HepG2 (cell line): ENCODE data around the gene ABAT. TPM values are rescaled to one million over a fixed set of nuclear protein-coding genes. Genes with fewer than 3 reads are reported as not detected.

Source experiments
- ARID5B ChIP-seq: IDR thresholded peaks from 2 replicates; pipeline ENCODE4 v1.4.0; 2020; ENCODE audit warnings: mild to moderate bottlenecking, missing genetic modification reagents
- EP300 ChIP-seq, 3 experiments: sonication (generic) in 1 of 3; formaldehyde crosslinking in 1 of 3; IDR thresholded peaks; 2 replicates each; pipeline versions ENCODE4 v1.5.1 to v1.6.1; 2011 to 2020; ENCODE audit warnings: low read depth in 2 of 3, low read length in 2 of 3, borderline replicate concordance in 1 of 3, improper control_type of control experiment in 1 of 3, mild to moderate bottlenecking in 1 of 3, missing genetic modification reagents in 1 of 3, moderate library complexity in 1 of 3
- FOXP1 ChIP-seq, 2 experiments: fragments of 450-650 bp in 1 of 2; IDR thresholded peaks; 2 replicates each; pipeline ENCODE4 v1.6.1; 2017 to 2018; ENCODE audit warnings: antibody characterized with exemption in 1 of 2
- GABPA ChIP-seq, 2 experiments: IDR thresholded peaks; 2 replicates each; pipeline ENCODE4 v1.6.1; 2011 to 2016; ENCODE audit warnings: low read depth in 2 of 2, low read length in 1 of 2, missing biosample characterization in 1 of 2, missing genetic modification characterization in 1 of 2
- HBP1 ChIP-seq: IDR thresholded peaks from 2 replicates; pipeline ENCODE4 v1.6.1; 2016; ENCODE audit warnings: low read depth, control low read depth
- HDAC2 ChIP-seq: sonication (generic); formaldehyde crosslinking; IDR thresholded peaks from 2 replicates; pipeline ENCODE4 v1.4.0; 2020; ENCODE audit warnings: missing genetic modification reagents
- HHEX ChIP-seq: IDR thresholded peaks from 2 replicates; pipeline ENCODE4 v1.6.1; 2016; ENCODE audit warnings: control low read depth
- HNF4A ChIP-seq: sonication (generic); formaldehyde crosslinking; IDR thresholded peaks from 2 replicates; pipeline ENCODE4 v1.4.0; 2020; ENCODE audit warnings: missing genetic modification reagents
- IRF2 ChIP-seq: IDR thresholded peaks from 2 replicates; pipeline ENCODE4 v1.6.1; 2018; ENCODE audit warnings: missing genetic modification reagents, missing compliant biosample characterization
- MTF1 ChIP-seq: sonication (generic); formaldehyde crosslinking; IDR thresholded peaks from 2 replicates; pipeline ENCODE4 v1.5.0; 2020; ENCODE audit warnings: missing genetic modification reagents
- PRDM10 ChIP-seq: sonication (generic); formaldehyde crosslinking; IDR thresholded peaks from 2 replicates; pipeline ENCODE4 v1.4.0; 2020; ENCODE audit warnings: low read depth, missing genetic modification reagents
- RARA ChIP-seq: IDR thresholded peaks from 2 replicates; pipeline ENCODE4 v1.6.1; 2016; ENCODE audit warnings: missing genetic modification reagents, missing compliant biosample characterization
- RCOR2 ChIP-seq: IDR thresholded peaks from 2 replicates; pipeline ENCODE4 v1.6.1; 2016; ENCODE audit warnings: missing biosample characterization, missing genetic modification reagents
- SAP130 ChIP-seq: IDR thresholded peaks from 2 replicates; pipeline ENCODE4 v1.6.1; 2016; ENCODE audit warnings: low read depth
- SOX13 ChIP-seq, 3 experiments: fragments of 450-650 bp in 1 of 3; sonication (generic) in 1 of 3; formaldehyde crosslinking in 1 of 3; IDR thresholded peaks in 2 of 3; conservative IDR thresholded peaks in 1 of 3; 2 replicates each; pipeline versions ENCODE4 v1.5.0 to v1.6.1; 2016 to 2020; ENCODE audit warnings: antibody characterized with exemption in 1 of 3, mild to moderate bottlenecking in 1 of 3, missing compliant biosample characterization in 1 of 3, missing genetic modification reagents in 1 of 3, moderate library complexity in 1 of 3
- SOX6 ChIP-seq, 2 experiments: fragments of 450-650 bp in 1 of 2; sonication (generic) in 1 of 2; formaldehyde crosslinking in 1 of 2; IDR thresholded peaks; 2 replicates each; pipeline versions ENCODE4 v1.4.0 to v1.6.1; 2017 to 2020; ENCODE audit warnings: antibody characterized with exemption in 1 of 2, mild to moderate bottlenecking in 1 of 2, missing genetic modification reagents in 1 of 2
- ZMYM2 ChIP-seq: sonication (generic); formaldehyde crosslinking; IDR thresholded peaks from 2 replicates; pipeline ENCODE4 v1.8.0; 2022; ENCODE audit warnings: mild to moderate bottlenecking, missing genetic modification reagents
- ZMYM3 ChIP-seq: sonication (generic); formaldehyde crosslinking; IDR thresholded peaks from 2 replicates; pipeline ENCODE4 v1.5.1; 2020; ENCODE audit warnings: mild to moderate bottlenecking, missing genetic modification reagents
- ZNF3 ChIP-seq: IDR thresholded peaks from 2 replicates; pipeline ENCODE4 v1.7.0; 2017; ENCODE audit warnings: inconsistent platforms
- ZNF501 ChIP-seq: sonication (generic); formaldehyde crosslinking; IDR thresholded peaks from 2 replicates; pipeline ENCODE4 v1.5.1; 2020; ENCODE audit warnings: mild to moderate bottlenecking, moderate library complexity, missing genetic modification reagents
- ZSCAN12 ChIP-seq: sonication (generic); formaldehyde crosslinking; IDR thresholded peaks from 2 replicates; pipeline ENCODE4 v1.9.0; 2021; ENCODE audit warnings: mild to moderate bottlenecking, missing genetic modification reagents
- polyA plus RNA-seq, 8 experiments: library from polyadenylated mRNA; depleted of rRNA in 3 of 8; stranded (reverse) in 7 of 8; unstranded in 1 of 8; fragments of >200 nt; fragmentation: Illumina TruSeq in 4 of 8; extraction: Trizol in 4 of 8; gene quantifications; 2 replicates each; pipeline versions ENCODE4 v1.2.1 to v1.2.3, GENCODE V29; 2011 to 2016; ENCODE audit warnings: low read depth in 4 of 8, missing spikeins in 1 of 8, mixed read lengths in 1 of 8; ENCODE audit not compliant: insufficient read depth in 1 of 8
- total RNA-seq, 5 experiments: library from RNA; depleted of rRNA; stranded (reverse); fragments of >200 nt; fragmentation: Illumina TruSeq; extraction: Trizol; gene quantifications; 2 replicates each; pipeline ENCODE4 v1.2.3, GENCODE V29; 2016; ENCODE audit warnings: low read depth in 1 of 5

Gene ABAT
- total and polyA plus RNA-seq, 2 of the 13 experiments (the other 11 are each of a cell fraction or from before 2014, with no cell fraction given): 47.6 to 97.3 TPM

GRCh38 chr16:8697965-8698364 lies 23.5 kb downstream of the ABAT start (continued):
- TF ChIP-seq HBP1 (CRISPR knock-in tag) (no peak), ZNF501 (CRISPR knock-in tag) (peak; percentile 59; the same call in 1 of the 2 replicates), PRDM10 (CRISPR knock-in tag) (peak; percentile 72; the same call in 1 of the 2 replicates), FOXP1 (IDR thresholded peaks at IDR 0.05) (no peak), FOXP1 (CRISPR knock-in tag; IDR thresholded peaks at IDR 0.05) (peak; percentile 12; the same call in 1 of the 2 replicates), ZMYM3 (CRISPR knock-in tag) (0 out of 2 replicates have a peak, but pooled peaks have one; percentile 8), RARA (CRISPR knock-in tag) (0 out of 2 replicates have a peak, but pooled peaks have one; percentile 36), EP300 (IDR thresholded peaks at IDR 0.05; ENCODE audit: low read depth in 2 of 2, low read length in 2 of 2) (no peak), EP300 (CRISPR knock-in tag; IDR thresholded peaks at IDR 0.05; ENCODE audit: borderline replicate concordance) (no peak), ZMYM2 (peak; percentile 76), SOX13 (IDR thresholded peaks at IDR 0.05) (peak; percentile 35; the same call in 1 of the 2 replicates), SOX13 (CRISPR knock-in tag; conservative IDR thresholded peaks at IDR 0.05 in 1 of 2, IDR thresholded peaks at IDR 0.05 in 1 of 2) (peak in 1 of 2 experiments; percentile 82; a peak in 2 of 4 replicates), IRF2 (CRISPR knock-in tag) (0 out of 2 replicates have a peak, but pooled peaks have one; percentile 42), RCOR2 (CRISPR knock-in tag) (peak; percentile 60; the same call in 1 of the 2 replicates), HDAC2 (CRISPR knock-in tag) (0 out of 2 replicates have a peak, but pooled peaks have one; percentile 31), ZNF3 (no peak), SAP130 (CRISPR knock-in tag) (peak; percentile 56), GABPA (IDR thresholded peaks at IDR 0.05; ENCODE audit: low read depth, low read length) (no peak), GABPA (CRISPR knock-in tag; IDR thresholded peaks at IDR 0.05; ENCODE audit: low read depth) (0 out of 2 replicates have a peak, but pooled peaks have one; percentile 13), ZSCAN12 (no peak), HNF4A (CRISPR knock-in tag) (peak; percentile 91), HHEX (CRISPR knock-in tag) (peak; percentile 21; the same call in 1 of the 2 replicates), MTF1 (no peak), SOX6 (IDR thresholded peaks at IDR 0.05) (no peak), SOX6 (CRISPR knock-in tag; IDR thresholded peaks at IDR 0.05) (peak; percentile 85), ARID5B (CRISPR knock-in tag) (peak; percentile 60; the same call in 1 of the 2 replicates)
